Fibroblast of lung (primary cell): ENCODE results near the gene C10orf62.
"Not testable (repeated sequence)": the region's sequence is repeated elsewhere in the genome, so short reads cannot be mapped to it uniquely, and the experiment has no call there.

Source experiments
- CTCF ChIP-seq, 2 donors: IDR thresholded peaks in 1 of 2; conservative IDR thresholded peaks in 1 of 2; 1 replicate in 1 of 2; 2 replicates in 1 of 2; pipeline ENCODE4 v1.5.1; 2011 to 2012; ENCODE audit warnings: low read length in 2 of 2, control low read depth in 1 of 2, inconsistent platforms in 1 of 2, low read depth in 1 of 2, mild to moderate bottlenecking in 1 of 2
- EZH2 ChIP-seq: IDR thresholded peaks from 2 replicates; pipeline ENCODE4 v1.5.1; 2012; ENCODE audit warnings: low read length, control low read depth, mild to moderate bottlenecking; ENCODE audit errors: missing control alignments

- TF ChIP-seq CTCF (conservative IDR thresholded peaks at IDR 0.05 in 1 of 2, IDR thresholded peaks at IDR 0.05 in 1 of 2; ENCODE audit: low read depth in 1 of 2, low read length in 2 of 2); EZH2: not testable (repeated sequence)
Measured at GRCh38 chr10:97555541-97555940, 34.0 kb upstream of the C10orf62 start.
